Activated T-helper 17 cell treated with anti-CD3 and anti-CD28 coated beads, Interleukin-2, amount 50 U/mL, for 72 hours (primary cell): ENCODE measurements around the gene ISG15. TPM values are rescaled to one million over a fixed set of nuclear protein-coding genes. Genes with fewer than 3 reads are reported as not detected.

ENCODE experiments used
- ATAC-seq: fragments of 150-1000 bp; cut with Tn5 transposase; replicated peaks from 2 replicates; pipeline ENCODE4 v1.10.0; 2021; ENCODE audit warnings: mild to moderate bottlenecking, moderate library complexity
- H3K27ac Mint-ChIP-seq: one replicate; pipeline ENCODE4 v1.8.0; 2022; ENCODE audit warnings: mixed read lengths
- H3K27me3 Mint-ChIP-seq: one replicate; pipeline ENCODE4 v1.8.0; 2022; ENCODE audit warnings: mixed read lengths
- H3K36me3 Mint-ChIP-seq: one replicate; pipeline ENCODE4 v1.8.0; 2022; ENCODE audit warnings: low read depth, mild to moderate bottlenecking, mixed read lengths
- H3K4me1 Mint-ChIP-seq: one replicate; pipeline ENCODE4 v1.8.0; 2022; ENCODE audit warnings: mixed read lengths
- H3K4me3 Mint-ChIP-seq: one replicate; pipeline ENCODE4 v1.8.0; 2022; ENCODE audit warnings: mild to moderate bottlenecking, mixed read lengths
- H3K9me3 Mint-ChIP-seq: one replicate; pipeline ENCODE4 v1.8.0; 2022; ENCODE audit warnings: mixed read lengths
- total RNA-seq, 2 donors: library from RNA; stranded (reverse); gene quantifications; one replicate each; pipeline ENCODE4 v1.2.3, GENCODE V29; 2022

ISG15 gene
- total RNA-seq, 2 donors from 2014 or later, result 13.5 to 36.5 TPM

DNA sequence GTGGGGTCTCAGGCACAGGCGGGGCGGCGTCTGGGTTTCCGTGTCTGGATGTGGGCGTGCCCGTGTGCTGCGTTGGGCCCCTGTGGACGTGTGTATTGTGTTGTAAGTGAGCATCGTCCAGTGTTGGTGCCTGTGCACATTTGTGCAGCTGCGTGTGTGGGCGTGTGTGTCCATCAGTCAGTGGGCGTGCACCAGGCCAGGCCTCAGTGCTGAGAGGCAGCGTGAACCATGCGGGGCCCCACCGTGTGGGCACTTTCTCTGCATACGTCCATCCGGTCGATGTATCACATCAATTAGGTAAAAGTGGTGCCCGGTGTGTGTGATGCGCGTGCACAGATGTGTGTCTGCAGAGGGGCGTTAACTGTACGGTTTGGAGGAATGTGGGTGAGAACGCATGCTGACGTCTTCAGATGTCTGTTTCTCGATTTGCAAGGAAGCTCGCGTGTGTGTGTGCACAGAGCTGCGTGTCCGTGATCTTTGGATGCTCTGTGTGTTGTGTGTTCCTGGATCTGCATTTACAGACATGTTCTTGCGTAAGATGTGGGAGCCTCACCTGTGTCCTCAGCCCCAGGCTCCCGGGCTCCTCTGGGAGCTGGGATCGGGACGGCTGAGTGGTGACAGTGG, 31.3 kb downstream of the ISG15 start:
- Mint-ChIP-seq H3K27ac (no peak overlapping the region), H3K27me3 (no peaks in the 10 kb centered on the region), H3K4me3 (no peak overlapping the region), H3K9me3 (no peaks in the 10 kb centered on the region), H3K36me3 (no peaks in the 10 kb centered on the region), H3K4me1 (peaks cover 3% of the 10 kb centered on the region)
- no peak for ATAC-seq

DNA sequence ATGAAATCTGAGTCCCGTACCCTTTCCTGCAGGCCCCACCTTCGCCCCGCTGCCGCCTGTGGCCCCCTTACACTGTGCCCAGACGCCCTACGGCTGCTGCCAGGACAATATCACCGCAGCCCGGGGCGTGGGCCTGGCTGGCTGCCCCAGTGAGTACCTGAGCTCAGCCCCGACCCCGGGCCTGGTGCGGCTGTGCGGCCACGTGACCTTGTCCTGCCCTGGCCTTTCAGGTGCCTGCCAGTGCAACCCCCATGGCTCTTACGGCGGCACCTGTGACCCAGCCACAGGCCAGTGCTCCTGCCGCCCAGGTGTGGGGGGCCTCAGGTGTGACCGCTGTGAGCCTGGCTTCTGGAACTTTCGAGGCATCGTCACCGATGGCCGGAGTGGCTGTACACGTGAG, 31.8 kb downstream of the ISG15 start:
- H3K4me1 Mint-ChIP-seq, result no peaks in the 10 kb centered on the region
- no peak overlapping the region for H3K27ac Mint-ChIP-seq
- H3K27me3 Mint-ChIP-seq, result no peaks in the 10 kb centered on the region
- no peak for ATAC-seq
- no peaks in the 10 kb centered on the region for H3K9me3 Mint-ChIP-seq
- no peak overlapping the region for H3K4me3 Mint-ChIP-seq
- no peaks in the 10 kb centered on the region for H3K36me3 Mint-ChIP-seq

DNA sequence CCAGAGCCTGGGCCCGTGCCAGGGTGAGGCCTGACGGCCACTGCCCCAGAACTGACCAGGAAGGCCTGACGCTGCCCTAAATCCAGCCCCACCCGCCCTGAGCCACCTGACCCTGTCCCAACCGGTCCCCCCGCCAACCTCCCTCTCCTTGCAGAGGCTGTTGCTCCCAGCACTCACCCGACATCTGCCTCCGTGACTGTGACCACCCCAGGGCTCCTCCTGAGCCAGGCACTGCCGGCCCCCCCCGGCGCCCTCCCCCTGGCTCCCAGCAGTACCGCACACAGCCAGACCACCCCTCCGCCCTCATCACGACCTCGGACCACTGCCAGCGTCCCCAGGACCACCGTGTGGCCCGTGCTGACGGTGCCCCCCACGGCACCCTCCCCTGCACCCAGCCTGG, 32.9 kb downstream of the ISG15 start:
- Mint-ChIP-seq H3K27me3 (no peaks in the 10 kb centered on the region), H3K36me3 (no peaks in the 10 kb centered on the region), H3K9me3 (no peaks in the 10 kb centered on the region), H3K4me3 (no peak overlapping the region), H3K27ac (no peak overlapping the region), H3K4me1 (no peaks in the 10 kb centered on the region)
- ATAC-seq, result no peak

DNA sequence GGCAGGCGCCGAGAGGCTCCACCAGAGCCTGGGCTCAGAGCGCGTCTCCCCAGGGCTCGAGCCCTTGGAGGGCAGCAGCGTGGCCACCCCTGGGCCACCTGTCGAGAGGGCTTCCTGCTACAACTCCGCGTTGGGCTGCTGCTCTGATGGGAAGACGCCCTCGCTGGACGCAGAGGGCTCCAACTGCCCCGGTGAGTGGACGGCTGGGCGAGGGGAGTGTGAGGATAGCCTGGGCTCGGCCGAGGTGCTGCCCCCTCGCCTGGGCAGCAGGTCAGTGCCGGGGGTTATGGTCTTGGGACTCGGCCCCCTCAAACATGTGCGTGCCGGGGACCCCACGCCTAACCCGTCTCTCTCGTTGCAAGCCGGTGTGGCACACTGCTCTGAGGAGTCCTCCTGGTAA, 33.5 kb downstream of the ISG15 start:
- no peak overlapping the region for H3K4me3 Mint-ChIP-seq
- no peak overlapping the region for H3K27ac Mint-ChIP-seq
- no peaks in the 10 kb centered on the region for H3K27me3 Mint-ChIP-seq
- ATAC-seq, result no peak
- no peaks in the 10 kb centered on the region for H3K9me3 Mint-ChIP-seq
- no peaks in the 10 kb centered on the region for H3K36me3 Mint-ChIP-seq
- H3K4me1 Mint-ChIP-seq, result no peaks in the 10 kb centered on the region

GRCh38 chr1:1047407-1047806, 34.1 kb downstream of the ISG15 start:
- Mint-ChIP-seq H3K36me3 (no peaks in the 10 kb centered on the region), H3K9me3 (no peaks in the 10 kb centered on the region), H3K27ac (no peak overlapping the region), H3K4me3 (no peak overlapping the region), H3K4me1 (no peaks in the 10 kb centered on the region), H3K27me3 (no peaks in the 10 kb centered on the region)
- ATAC-seq, result no peak

- ATAC-seq, result no peak
- Mint-ChIP-seq H3K9me3 (no peaks in the 10 kb centered on the region), H3K4me3 (no peak overlapping the region)
Observed at GRCh38 chr1:1047963-1048362, 34.7 kb downstream of the ISG15 start.

DNA sequence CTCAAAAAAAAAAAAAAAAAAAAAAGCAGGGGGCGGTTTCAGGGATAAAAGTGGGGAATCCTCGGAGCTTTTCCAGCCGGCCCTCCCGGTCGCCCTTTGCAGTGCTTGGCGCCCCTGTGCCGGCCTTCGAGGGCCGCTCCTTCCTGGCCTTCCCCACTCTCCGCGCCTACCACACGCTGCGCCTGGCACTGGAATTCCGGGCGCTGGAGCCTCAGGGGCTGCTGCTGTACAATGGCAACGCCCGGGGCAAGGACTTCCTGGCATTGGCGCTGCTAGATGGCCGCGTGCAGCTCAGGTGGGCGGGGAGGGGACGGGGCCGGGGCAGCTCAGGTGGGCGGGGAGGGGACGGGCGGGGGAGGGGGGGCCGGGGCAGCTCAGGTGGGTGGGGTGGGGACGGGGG, 35.5 kb downstream of the ISG15 start:
- H3K36me3 Mint-ChIP-seq, result no peaks in the 10 kb centered on the region
- H3K4me1 Mint-ChIP-seq, result no peaks in the 10 kb centered on the region
- H3K9me3 Mint-ChIP-seq, result no peaks in the 10 kb centered on the region
- no peak overlapping the region for H3K4me3 Mint-ChIP-seq
- no peaks in the 10 kb centered on the region for H3K27me3 Mint-ChIP-seq
- ATAC-seq, result no peak
- no peak overlapping the region for H3K27ac Mint-ChIP-seq

More at GRCh38 chr1:1047963-1048362, 34.7 kb downstream of the ISG15 start:
- no peaks in the 10 kb centered on the region for H3K27me3 Mint-ChIP-seq
- no peaks in the 10 kb centered on the region for H3K4me1 Mint-ChIP-seq
- H3K36me3 Mint-ChIP-seq, result no peaks in the 10 kb centered on the region
- H3K27ac Mint-ChIP-seq, result no peak overlapping the region

DNA sequence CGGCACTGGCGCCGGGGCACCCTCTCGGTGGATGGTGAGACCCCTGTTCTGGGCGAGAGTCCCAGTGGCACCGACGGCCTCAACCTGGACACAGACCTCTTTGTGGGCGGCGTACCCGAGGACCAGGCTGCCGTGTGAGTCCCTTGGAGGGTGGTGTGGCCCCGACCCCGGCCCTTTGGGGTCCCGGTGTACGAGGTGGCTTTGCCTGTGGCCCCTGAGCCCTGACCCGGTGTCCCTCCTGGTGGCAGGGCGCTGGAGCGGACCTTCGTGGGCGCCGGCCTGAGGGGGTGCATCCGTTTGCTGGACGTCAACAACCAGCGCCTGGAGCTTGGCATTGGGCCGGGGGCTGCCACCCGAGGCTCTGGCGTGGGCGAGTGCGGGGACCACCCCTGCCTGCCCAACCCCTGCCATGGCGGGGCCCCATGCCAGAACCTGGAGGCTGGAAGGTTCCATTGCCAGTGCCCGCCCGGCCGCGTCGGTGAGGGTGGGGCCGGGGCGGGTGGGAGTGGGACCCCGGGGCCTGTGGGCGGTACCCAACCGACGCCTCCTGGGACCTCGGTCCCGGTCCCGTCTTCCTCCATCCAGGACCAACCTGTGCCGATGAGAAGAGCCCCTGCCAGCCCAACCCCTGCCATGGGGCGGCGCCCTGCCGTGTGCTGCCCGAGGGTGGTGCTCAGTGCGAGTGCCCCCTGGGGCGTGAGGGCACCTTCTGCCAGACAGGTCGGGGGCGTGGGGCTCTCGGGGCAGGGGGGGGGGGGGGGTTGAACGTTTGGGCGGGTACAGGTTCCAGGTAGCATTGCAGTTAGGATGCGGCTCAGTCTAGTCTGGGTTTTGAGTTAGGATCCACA, 36.2 kb downstream of the ISG15 start:
- H3K36me3 Mint-ChIP-seq, result no peaks in the 10 kb centered on the region
- H3K27ac Mint-ChIP-seq, result no peak overlapping the region
- H3K4me3 Mint-ChIP-seq, result no peak overlapping the region
- no peaks in the 10 kb centered on the region for H3K4me1 Mint-ChIP-seq
- ATAC-seq, result no peak
- H3K27me3 Mint-ChIP-seq, result no peaks in the 10 kb centered on the region
- no peaks in the 10 kb centered on the region for H3K9me3 Mint-ChIP-seq

DNA sequence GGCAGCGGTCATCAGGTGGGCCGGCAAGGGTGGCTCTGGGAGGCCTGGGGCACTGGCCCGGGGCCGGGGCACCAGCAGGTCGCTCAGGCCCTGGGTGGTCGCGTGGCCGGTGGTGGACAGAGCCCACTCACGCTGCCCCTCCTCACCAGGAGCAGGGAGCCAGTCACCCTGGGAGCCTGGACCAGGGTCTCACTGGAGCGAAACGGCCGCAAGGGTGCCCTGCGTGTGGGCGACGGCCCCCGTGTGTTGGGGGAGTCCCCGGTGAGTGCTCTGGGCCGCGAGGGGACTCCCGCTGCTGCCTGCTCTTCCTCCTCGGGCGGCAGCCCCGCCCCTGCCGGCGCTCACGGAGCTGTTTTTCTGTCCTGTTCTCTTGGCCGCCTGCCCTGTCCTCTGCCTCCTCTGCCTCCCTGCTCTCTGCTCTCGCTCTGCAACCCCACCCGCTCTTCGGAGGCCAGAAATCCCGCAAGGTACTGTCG, 37.3 kb downstream of the ISG15 start:
- H3K4me1 Mint-ChIP-seq, result no peaks in the 10 kb centered on the region
- ATAC-seq, result no peak
- H3K4me3 Mint-ChIP-seq, result no peak overlapping the region
- H3K36me3 Mint-ChIP-seq, result no peaks in the 10 kb centered on the region
- H3K27ac Mint-ChIP-seq, result no peak overlapping the region
- no peaks in the 10 kb centered on the region for H3K27me3 Mint-ChIP-seq
- H3K9me3 Mint-ChIP-seq, result no peaks in the 10 kb centered on the region

GRCh38 chr1:1051127-1051810, 38.0 kb downstream of the ISG15 start:
- H3K27me3 Mint-ChIP-seq, result no peaks in the 10 kb centered on the region
- H3K36me3 Mint-ChIP-seq, result no peaks in the 10 kb centered on the region
- no peaks in the 10 kb centered on the region for H3K9me3 Mint-ChIP-seq
- H3K4me1 Mint-ChIP-seq, result no peaks in the 10 kb centered on the region
- H3K27ac Mint-ChIP-seq, result no peak overlapping the region
- H3K4me3 Mint-ChIP-seq, result no peak overlapping the region
- ATAC-seq, result no peak

DNA sequence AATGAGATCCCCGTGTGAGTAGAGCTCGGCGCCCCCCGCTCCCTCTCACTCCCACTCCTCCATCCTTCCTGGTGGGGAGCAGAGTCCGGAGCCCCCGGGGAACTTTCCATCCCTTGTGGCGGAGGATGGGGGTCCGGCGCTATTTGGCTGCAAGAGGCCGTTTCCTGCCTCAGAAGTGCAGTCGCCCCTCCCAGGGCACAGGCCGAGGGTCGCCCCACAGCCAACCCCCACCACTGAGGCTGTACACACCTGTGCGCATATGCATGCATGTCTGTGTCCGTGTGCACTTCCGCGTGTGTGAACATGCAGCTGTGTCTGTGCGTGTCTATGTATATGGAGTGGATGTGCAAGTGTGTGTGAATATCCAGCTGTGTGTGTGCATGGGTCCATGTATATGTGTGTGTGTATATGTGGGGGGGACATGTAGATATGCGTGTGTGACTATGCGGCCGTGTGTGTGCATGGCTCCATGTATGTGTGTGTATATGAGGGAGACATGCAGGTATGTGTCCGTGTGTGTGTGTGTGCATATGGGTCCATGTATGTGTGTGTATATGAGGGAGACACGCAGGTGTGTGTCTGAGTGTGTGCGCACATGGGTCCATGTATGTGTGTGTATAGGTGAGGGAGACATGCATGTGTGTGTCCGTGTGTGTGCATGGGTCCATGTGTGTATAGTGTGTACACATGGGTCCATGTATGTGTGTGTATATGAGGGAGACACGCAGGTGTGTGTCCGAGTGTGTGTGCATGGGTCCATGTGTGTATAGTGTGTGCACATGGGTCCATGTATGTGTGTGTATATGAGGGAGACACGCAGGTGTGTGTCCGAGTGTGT, 38.9 kb downstream of the ISG15 start:
- no peak overlapping the region for H3K27ac Mint-ChIP-seq
- no peak overlapping the region for H3K4me3 Mint-ChIP-seq
- no peaks in the 10 kb centered on the region for H3K36me3 Mint-ChIP-seq
- H3K9me3 Mint-ChIP-seq, result no peaks in the 10 kb centered on the region
- H3K27me3 Mint-ChIP-seq, result no peaks in the 10 kb centered on the region
- no peak for ATAC-seq
- H3K4me1 Mint-ChIP-seq, result no peaks in the 10 kb centered on the region

- Mint-ChIP-seq H3K4me1 (no peaks in the 10 kb centered on the region), H3K27me3 (no peaks in the 10 kb centered on the region), H3K9me3 (no peaks in the 10 kb centered on the region), H3K36me3 (no peaks in the 10 kb centered on the region), H3K27ac (no peak overlapping the region), H3K4me3 (no peak overlapping the region)
- ATAC-seq, result no peak
Observed at GRCh38 chr1:1053022-1053421, 39.7 kb downstream of the ISG15 start.

GRCh38 chr1:1053682-1054081, 40.4 kb downstream of the ISG15 start:
- H3K36me3 Mint-ChIP-seq, result no peaks in the 10 kb centered on the region
- no peak for ATAC-seq
- H3K27ac Mint-ChIP-seq, result no peak overlapping the region
- H3K4me1 Mint-ChIP-seq, result no peaks in the 10 kb centered on the region
- H3K9me3 Mint-ChIP-seq, result no peaks in the 10 kb centered on the region
- H3K27me3 Mint-ChIP-seq, result peaks cover 6% of the 10 kb centered on the region
- H3K4me3 Mint-ChIP-seq, result no peak overlapping the region

DNA sequence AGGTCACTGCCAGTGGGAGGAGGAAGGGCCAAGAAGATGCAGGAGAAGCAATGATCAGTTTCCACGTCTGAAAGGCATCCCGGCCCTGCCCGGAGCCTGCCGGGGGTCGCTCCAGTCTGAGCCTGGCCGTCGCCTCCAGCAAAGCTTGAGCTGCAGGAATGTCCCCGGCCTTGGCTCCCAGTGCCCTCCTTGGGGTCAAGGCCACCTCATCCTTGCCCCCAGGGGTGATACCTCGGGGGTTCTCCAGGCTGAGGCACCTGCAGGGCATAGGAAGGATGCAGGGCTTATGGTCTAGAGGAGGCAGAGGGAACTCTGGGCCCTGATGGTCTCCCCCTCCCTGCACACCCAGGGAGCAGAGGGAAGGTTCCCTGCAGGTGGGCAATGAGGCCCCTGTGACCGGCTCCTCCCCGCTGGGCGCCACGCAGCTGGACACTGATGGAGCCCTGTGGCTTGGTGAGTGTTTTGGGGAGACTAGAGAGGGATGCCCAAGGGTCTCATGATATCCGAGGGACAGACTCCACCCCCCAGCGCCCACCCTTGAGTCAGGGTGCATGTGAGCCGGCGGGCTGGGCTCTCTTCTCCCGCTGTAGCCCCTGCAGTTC, 40.9 kb downstream of the ISG15 start:
- Mint-ChIP-seq H3K4me1 (no peaks in the 10 kb centered on the region), H3K36me3 (no peaks in the 10 kb centered on the region), H3K27me3 (peaks cover 8% of the 10 kb centered on the region), H3K27ac (no peak overlapping the region), H3K9me3 (no peaks in the 10 kb centered on the region), H3K4me3 (no peak overlapping the region)
- ATAC-seq, result no peak
